Naive thymus-derived CD8-positive, alpha-beta T cell (primary cell): ENCODE results near the gene MAGEA2B. TPM values are rescaled to one million over a fixed set of nuclear protein-coding genes. Genes with fewer than 3 reads are reported as not detected.

Experiments
- polyA plus RNA-seq, 3 donors: library from polyadenylated mRNA; unstranded; fragments of 300-500 nt; fragmentation: Illumina TruSeq; gene quantifications; one replicate each; pipeline ENCODE4 v1.2.3, GENCODE V29; 2021
- total RNA-seq, 8 experiments: library from RNA in 2 of 8; stranded (reverse) in 2 of 8; gene quantifications; one replicate each; pipeline ENCODE4 v1.2.3 and lab custom pipeline; 2021 to 2026

Gene MAGEA2B
- total and polyA plus RNA-seq, 5 experiments from 2014 or later, result not detected

Other genes starting within 250 kb of the MAGEA2B start
- gene GABRQ, start 76.7 kb upstream of the MAGEA2B start, total RNA-seq, result not detected
- gene GABRQ, start 76.7 kb upstream of the MAGEA2B start, polyA plus RNA-seq, result not detected
- gene MAGEA3, start 15.8 kb upstream of the MAGEA2B start, total RNA-seq, result not detected
- gene MAGEA3, start 15.8 kb upstream of the MAGEA2B start, polyA plus RNA-seq, result not detected
- gene CSAG2, start 5.4 kb upstream of the MAGEA2B start, total RNA-seq, result not detected
- gene CSAG2, start 5.4 kb upstream of the MAGEA2B start, polyA plus RNA-seq, result not detected
- not detected for gene CSAG1, start 19.1 kb downstream of the MAGEA2B start, total RNA-seq
- not detected for gene CSAG1, start 19.1 kb downstream of the MAGEA2B start, polyA plus RNA-seq
- not detected for gene MAGEA12, start 19.1 kb downstream of the MAGEA2B start, total RNA-seq
- gene MAGEA12, start 19.1 kb downstream of the MAGEA2B start, polyA plus RNA-seq, result not detected
- not detected for gene MAGEA2, start 39.2 kb downstream of the MAGEA2B start, total RNA-seq
- gene MAGEA2, start 39.2 kb downstream of the MAGEA2B start, polyA plus RNA-seq, result not detected
- gene CSAG3, start 44.6 kb downstream of the MAGEA2B start, total RNA-seq, result not detected
- not detected for gene CSAG3, start 44.6 kb downstream of the MAGEA2B start, polyA plus RNA-seq
- gene MAGEA6, start 55.1 kb downstream of the MAGEA2B start, total RNA-seq, result not detected
- not detected for gene MAGEA6, start 55.1 kb downstream of the MAGEA2B start, polyA plus RNA-seq
- 1 to 10 TPM; 6.3 to 7.3 TPM for gene CETN2, start 116.1 kb downstream of the MAGEA2B start, total RNA-seq
- 10 to 100 TPM; 23.3 to 30.8 (median 27.7) TPM for gene CETN2, start 116.1 kb downstream of the MAGEA2B start, polyA plus RNA-seq
- 1 to 10 TPM; 6.8 to 7.6 TPM for gene NSDHL, start 116.4 kb downstream of the MAGEA2B start, total RNA-seq
- gene NSDHL, start 116.4 kb downstream of the MAGEA2B start, polyA plus RNA-seq, result 10 to 100 TPM; 10.5 to 13.0 (median 12.7) TPM
- gene ZNF185, start 183.4 kb downstream of the MAGEA2B start, total RNA-seq, result 1 to 10 TPM; 2.6 to 2.7 TPM
- gene ZNF185, start 183.4 kb downstream of the MAGEA2B start, polyA plus RNA-seq, result 1 to 10 TPM; 1.8 to 2.8 (median 2.6) TPM